ENCODE data around the gene NOC2L. TPM values are rescaled to one million over a fixed set of nuclear protein-coding genes. Genes with fewer than 3 reads are reported as not detected.

The NOC2L gene
- total and polyA plus RNA-seq, 9 of the 15 experiments (the other 6 are each of a cell fraction or from before 2014, with no cell fraction given), result 4.0 to 410 (median 200) TPM

- TF ChIP-seq RBBP5 (IDR thresholded peaks at IDR 0.05; ENCODE audit: borderline replicate concordance, insufficient read depth, low read length, poor library complexity, severe bottlenecking) (peak; percentile 73), ZBTB49 (CRISPR knock-in tag; IDR thresholded peaks at IDR 0.05; ENCODE audit: borderline replicate concordance) (no peak), SREBF2 (CRISPR knock-in tag; IDR thresholded peaks at IDR 0.05) (no peak), FOXM1 (IDR thresholded peaks at IDR 0.05; ENCODE audit: low read depth) (no peak), FOXM1 (CRISPR knock-in tag; IDR thresholded peaks at IDR 0.05; ENCODE audit: low read depth) (0 out of 2 replicates have a peak, but pooled peaks have one; percentile 16), KLF13 (tag; IDR thresholded peaks at IDR 0.05; ENCODE audit: borderline replicate concordance, low read depth) (no peak), CREBBP (IDR thresholded peaks at IDR 0.05; ENCODE audit: low read depth, low read length) (no peak), ZSCAN29 (IDR thresholded peaks at IDR 0.05) (peak; percentile 88), BRD9 (IDR thresholded peaks at IDR 0.05; ENCODE audit: low read depth, partially characterized antibody) (no peak), CTBP1 (IDR thresholded peaks at IDR 0.05; ENCODE audit: borderline replicate concordance) (peak; percentile 80), ETS1 (conservative IDR thresholded peaks at IDR 0.05; ENCODE audit: control insufficient read depth, low read depth, low read length) (0 out of 2 replicates have a peak, but pooled peaks have one; percentile 15), WHSC1 (IDR thresholded peaks at IDR 0.05; ENCODE audit: low read length) (no peak), SIN3A (IDR thresholded peaks at IDR 0.05; ENCODE audit: borderline replicate concordance in 2 of 2, control insufficient read depth in 1 of 2, low read depth in 2 of 2, low read length in 2 of 2) (peak in 1 of 2 experiments; percentile 43; a peak in 1 of 4 replicates), ZNF24 (IDR thresholded peaks at IDR 0.05) (peak; percentile 44; the same call in 1 of the 2 replicates), E2F6 (IDR thresholded peaks at IDR 0.05; ENCODE audit: borderline replicate concordance in 1 of 2, extremely low read depth in 1 of 2, insufficient read depth in 1 of 2, insufficient read length in 1 of 2, low read depth in 1 of 2, low read length in 1 of 2, poor library complexity in 1 of 2, severe bottlenecking in 1 of 2) (peak; percentile 34 to 79), RFX7 (CRISPR knock-in tag; IDR thresholded peaks at IDR 0.05) (no peak), HCFC1 (IDR thresholded peaks at IDR 0.05; ENCODE audit: low read depth, low read length) (peak; percentile 41; the same call in 1 of the 2 replicates), SMARCA5 (IDR thresholded peaks at IDR 0.05) (peak; percentile 69), GATAD2B (IDR thresholded peaks at IDR 0.05; ENCODE audit: borderline replicate concordance) (peak; percentile 20; the same call in 1 of the 2 replicates), RBFOX2 (IDR thresholded peaks at IDR 0.05; ENCODE audit: low read depth, low read length) (peak; percentile 56), PKNOX1 (IDR thresholded peaks at IDR 0.05) (peak; percentile 70), CREB1 (IDR thresholded peaks at IDR 0.05) (no peak; the same call in 1 of the 2 replicates), CREB1 (CRISPR knock-in tag; IDR thresholded peaks at IDR 0.05) (peak; percentile 70)
Observed at GRCh38 chr1:960363-961131, 1.5 kb upstream of the NOC2L start, which contains the start of gene KLHL17 (continued).
